HepG2 (cell line): ENCODE data around the gene ZNF284. TPM values are rescaled to one million over a fixed set of nuclear protein-coding genes. Genes with fewer than 3 reads are reported as not detected.
A peak's percentile ranks its signal among the peaks of the same experiment; 100 is the strongest.

ENCODE experiments used
- ATAC-seq: fragments of 200-7000 bp; cut with Tn5 transposase; 3 replicates; pipeline ENCODE4 v1.9.1; 2020; ENCODE audit warnings: mild to moderate bottlenecking, moderate library complexity
- BruUV-seq: library from RNA; stranded (reverse); fragments of 400-500 nt; replicated peaks from 2 replicates; lab custom pipeline; 2021; lab: Mats Ljungman, UMichigan
- CTCF ChIA-PET: fragments of 300-600 bp; formaldehyde crosslinking; extraction: SDS; loops from one replicate; lab custom pipeline; 2021; ENCODE audit warnings: low total read pairs, inconsistent platforms, low intra/inter-chr PET ratio; lab: Yijun Ruan, JAX
- POLR2A ChIA-PET: fragments of 350-600 bp; sonication (Branson Sonifier 250); formaldehyde crosslinking; loops from one replicate; lab custom pipeline; 2020; ENCODE audit warnings: antibody characterized with exemption, inconsistent platforms; lab: Yijun Ruan, JAX
- DNase-seq: peaks from one replicate; pipeline ENCODE4 v3.0.0-alpha.2; 2015; ENCODE audit warnings: low spot score
- FAIRE-seq: peaks from 3 replicates; lab custom pipeline; 2011; peaks lifted over from hg19 to GRCh38; lab: Jason Lieb, UNC
- H2AFZ ChIP-seq: one replicate; pipeline ENCODE4 v1.6.1; 2011; ENCODE audit warnings: low read length, inconsistent platforms
- H3K27ac ChIP-seq: fragments of 300-600 bp; 3 replicates; pipeline ENCODE4 v1.8.0; 2011; ENCODE audit warnings: mixed run types, mild to moderate bottlenecking, mixed read lengths, low read length, inconsistent platforms; ENCODE audit not compliant: insufficient read depth; ENCODE audit errors: extremely low read length
- H3K27me3 ChIP-seq, 2 experiments: fragments of 200-600 bp in 1 of 2; 2 replicates in 1 of 2; 3 replicates in 1 of 2; pipeline versions ENCODE4 v1.6.0 to v1.8.0; 2011; ENCODE audit warnings: low read length in 2 of 2, mild to moderate bottlenecking in 2 of 2, moderate library complexity in 2 of 2, inconsistent platforms in 1 of 2; ENCODE audit not compliant: insufficient read depth in 2 of 2, control insufficient read depth in 1 of 2
- H3K36me3 ChIP-seq, 2 experiments: fragments of 200-600 bp in 1 of 2; replicated peaks in 1 of 2; 2 replicates in 1 of 2; 3 replicates in 1 of 2; pipeline versions ENCODE4 v1.5.1 to v1.8.0; 2011; ENCODE audit warnings: low read length in 2 of 2, inconsistent platforms in 1 of 2; ENCODE audit not compliant: insufficient read depth in 2 of 2, control insufficient read depth in 1 of 2
- H3K4me1 ChIP-seq: 2 replicates; pipeline ENCODE4 v1.5.1; 2012; ENCODE audit warnings: low read length, inconsistent platforms; ENCODE audit not compliant: insufficient read depth
- H3K4me2 ChIP-seq: 2 replicates; pipeline ENCODE4 v1.6.0; 2011; ENCODE audit warnings: low read depth, low read length, inconsistent platforms
- H3K4me3 ChIP-seq, 3 experiments: fragments of 200-600 bp in 1 of 3; sonication (generic), shearing (Covaris generic) in 1 of 3; replicated peaks in 1 of 3; 2 replicates each; pipeline ENCODE4 v1.5.1; 2011 to 2016; ENCODE audit warnings: low read length in 3 of 3, inconsistent platforms in 2 of 3, low read depth in 2 of 3, mild to moderate bottlenecking in 2 of 3, control low read depth in 1 of 3, mixed read lengths in 1 of 3; ENCODE audit not compliant: insufficient read depth in 1 of 3
- H3K79me2 ChIP-seq: one replicate; pipeline ENCODE4 v1.6.1; 2011; ENCODE audit warnings: low read length, inconsistent platforms; ENCODE audit not compliant: insufficient read depth
- H3K9ac ChIP-seq: 2 replicates; pipeline ENCODE4 v1.6.0; 2011; ENCODE audit warnings: mild to moderate bottlenecking, low read depth, low read length, inconsistent platforms; ENCODE audit not compliant: insufficient read depth
- H3K9me3 ChIP-seq: 2 replicates; pipeline ENCODE4 v1.5.1; 2012; ENCODE audit warnings: mild to moderate bottlenecking, low read length
- H4K20me1 ChIP-seq: 2 replicates; pipeline ENCODE4 v1.6.0; 2011; ENCODE audit warnings: inconsistent platforms, mild to moderate bottlenecking, low read length, moderate library complexity; ENCODE audit not compliant: insufficient read depth
- HNF1A ChIP-seq, 2 experiments: sonication (generic) in 1 of 2; formaldehyde crosslinking in 1 of 2; IDR thresholded peaks; 2 replicates each; pipeline versions ENCODE4 v1.4.0 to v1.6.1; 2016 to 2020; ENCODE audit warnings: borderline replicate concordance in 1 of 2, low read depth in 1 of 2, mild to moderate bottlenecking in 1 of 2, missing genetic modification reagents in 1 of 2
- PAXIP1 ChIP-seq: sonication (generic); formaldehyde crosslinking; conservative IDR thresholded peaks from 2 replicates; pipeline ENCODE4 v1.4.0; 2020; ENCODE audit warnings: mild to moderate bottlenecking, missing genetic modification reagents, moderate library complexity
- PITX1 ChIP-seq: sonication (generic); formaldehyde crosslinking; IDR thresholded peaks from 2 replicates; pipeline ENCODE4 v1.5.1; 2020; ENCODE audit warnings: mild to moderate bottlenecking, missing genetic modification reagents
- RAD21 ChIP-seq: fragments of 450-650 bp; formaldehyde crosslinking; IDR thresholded peaks from 2 replicates; pipeline ENCODE4 v1.5.0; 2020; ENCODE audit warnings: mild to moderate bottlenecking
- TAF1 ChIP-seq: sonication (generic); formaldehyde crosslinking; IDR thresholded peaks from 2 replicates; pipeline ENCODE4 v1.4.0; 2020; ENCODE audit warnings: missing genetic modification reagents
- ZBTB49 ChIP-seq: sonication (generic); formaldehyde crosslinking; IDR thresholded peaks from 2 replicates; pipeline ENCODE4 v1.4.0; 2020; ENCODE audit warnings: missing genetic modification reagents, borderline replicate concordance
- ZNF33A ChIP-seq: sonication (generic); formaldehyde crosslinking; IDR thresholded peaks from 2 replicates; pipeline ENCODE4 v1.5.1; 2020; ENCODE audit warnings: missing genetic modification reagents, mild to moderate bottlenecking, moderate library complexity, borderline replicate concordance
- ZNF44 ChIP-seq: sonication (generic); formaldehyde crosslinking; IDR thresholded peaks from 2 replicates; pipeline ENCODE4 v1.5.1; 2020; ENCODE audit warnings: mild to moderate bottlenecking, missing genetic modification reagents
- ZNF496 ChIP-seq: sonication (generic); formaldehyde crosslinking; IDR thresholded peaks from 2 replicates; pipeline ENCODE4 v1.8.1; 2023; ENCODE audit warnings: mild to moderate bottlenecking, moderate library complexity, missing genetic modification reagents; ENCODE audit not compliant: insufficient replicate concordance
- ZNF513 ChIP-seq: sonication (generic); formaldehyde crosslinking; conservative IDR thresholded peaks from 2 replicates; pipeline ENCODE4 v1.5.0; 2020; ENCODE audit warnings: missing genetic modification reagents
- WGBS: methylation state at CpG from one replicate; pipeline ENCODE4 v1.1.6; 2017; ENCODE audit warnings: low lambda C conversion rate; 5-methylcytosine and 5-hydroxymethylcytosine counted together
- in situ Hi-C: cut with HindIII; loops from 2 replicates; pipeline ENCODE4 v1.10.0; 2017; ENCODE audit warnings: low pct_unique_long_range_greater_than_20kb; ENCODE audit not compliant: extremely low pct_ligation_motif_present
- intact Hi-C: fragments of 100-400 bp; cut with micrococcal nuclease; formaldehyde crosslinking; loops from one replicate; pipeline ENCODE4 v1.10.0; 2022; ENCODE audit not compliant: unreplicated experiment
- polyA plus RNA-seq, 8 experiments: library from polyadenylated mRNA; depleted of rRNA in 3 of 8; stranded (reverse) in 7 of 8; unstranded in 1 of 8; fragments of >200 nt; fragmentation: Illumina TruSeq in 4 of 8; extraction: Trizol in 4 of 8; gene quantifications; 2 replicates each; pipeline versions ENCODE4 v1.2.1 to v1.2.3, GENCODE V29; 2011 to 2016; ENCODE audit warnings: low read depth in 4 of 8, missing spikeins in 1 of 8, mixed read lengths in 1 of 8; ENCODE audit not compliant: insufficient read depth in 1 of 8
- total RNA-seq, 5 experiments: library from RNA; depleted of rRNA; stranded (reverse); fragments of >200 nt; fragmentation: Illumina TruSeq; extraction: Trizol; gene quantifications; 2 replicates each; pipeline ENCODE4 v1.2.3, GENCODE V29; 2016; ENCODE audit warnings: low read depth in 1 of 5

The ZNF284 gene
- total and polyA plus RNA-seq, 2 of the 13 experiments (the other 11 are each of a cell fraction or from before 2014, with no cell fraction given): 1.2 to 2.3 TPM

GRCh38 chr19:44112802-44113137 lies 40.8 kb downstream of the ZNF284 start:
- H3K9ac ChIP-seq: peak overlapping the region; percentile 76
- in situ Hi-C loops: no loop called here
- no peaks in the 10 kb centered on the region; a peak in 2 of 5 replicates for H3K36me3 ChIP-seq
- H2AFZ ChIP-seq: peak overlapping the region; percentile 72
- H3K4me2 ChIP-seq: peak overlapping the region; percentile 85
- H3K79me2 ChIP-seq: no peaks in the 10 kb centered on the region
- no peaks in the 10 kb centered on the region for H4K20me1 ChIP-seq
- H3K27me3 ChIP-seq: no peaks in the 10 kb centered on the region; a peak in 1 of 5 replicates
- 1% methylated on average over 11 of the region's 11 CpGs for WGBS
- DNase-seq (no peak), FAIRE-seq (no peak), ATAC-seq (peak; percentile 41; the same call in 2 of the 3 replicates)
- BruUV-seq: no TSS peak
- ChIA-PET CTCF (no interaction called here), POLR2A (interaction anchor here (0.7 to 3.5 kb wide), 4 partner anchors 18 to 177 kb away, joined by 3 to 19 read pairs (median 8); partner anchors contain the start of genes ZNF224, ZNF226 and ZNF45)
- peak overlapping the region; percentile 23 for H3K27ac ChIP-seq
- H3K4me3 ChIP-seq: peak overlapping the region; percentile 79 to 92 (median 82)
- H3K4me1 ChIP-seq: peaks cover 14% of the 10 kb centered on the region
- no peaks in the 10 kb centered on the region for H3K9me3 ChIP-seq
- intact Hi-C loops: loop anchor here (1.0 to 10.0 kb wide), 3 partner anchors 100 to 178 kb away; partner anchors contain the start of genes ZNF227, ZNF230 and ZNF45
- 0 out of 2 replicates have a peak, but pooled peaks have one; percentile 4 for TF ChIP-seq ZNF513 (CRISPR knock-in tag)
- 0 out of 2 replicates have a peak, but pooled peaks have one; percentile 7 for TF ChIP-seq RAD21
- no peak for TF ChIP-seq ZNF33A (CRISPR knock-in tag)
- no peak for TF ChIP-seq HNF1A (IDR thresholded peaks at IDR 0.05; ENCODE audit: low read depth)
- no peak for TF ChIP-seq HNF1A (CRISPR knock-in tag; IDR thresholded peaks at IDR 0.05; ENCODE audit: borderline replicate concordance)
- peak; percentile 48; the same call in 1 of the 2 replicates for TF ChIP-seq TAF1 (CRISPR knock-in tag)
- TF ChIP-seq ZNF496: no peak
- TF ChIP-seq ZBTB49 (CRISPR knock-in tag): no peak
- TF ChIP-seq PAXIP1 (CRISPR knock-in tag): 0 out of 2 replicates have a peak, but pooled peaks have one; percentile 19
- 0 out of 2 replicates have a peak, but pooled peaks have one; percentile 22 for TF ChIP-seq ZNF44 (CRISPR knock-in tag)
- no peak for TF ChIP-seq PITX1 (CRISPR knock-in tag)
